MM.1S (cell line): ENCODE measurements around the gene ACTA1.

Experiments used
- DNase-seq: peaks from one replicate; pipeline ENCODE4 v3.0.0-alpha.2; 2015
- H2AFZ ChIP-seq: fragments of 300-600 bp; sonication (generic); 2 replicates; pipeline ENCODE4 v1.6.0; 2016; ENCODE audit warnings: antibody characterized with exemption, low read length
- H3F3A ChIP-seq: fragments of 300-600 bp; sonication (generic); 2 replicates; pipeline ENCODE4 v1.6.1; 2016; ENCODE audit warnings: mild to moderate bottlenecking, antibody characterized with exemption, low read length, moderate library complexity, mixed read lengths; ENCODE audit not compliant: insufficient read depth
- H3K27ac ChIP-seq: fragments of 300-600 bp; sonication (generic); 2 replicates; pipeline ENCODE4 v1.5.1; 2016; ENCODE audit warnings: mild to moderate bottlenecking, low read length
- H3K27me3 ChIP-seq: fragments of 300-600 bp; sonication (generic); replicated peaks from 2 replicates; pipeline ENCODE4 v1.6.0; 2016; ENCODE audit warnings: low read length; ENCODE audit not compliant: insufficient read depth
- H3K36me3 ChIP-seq: fragments of 300-600 bp; sonication (generic); replicated peaks from 2 replicates; pipeline ENCODE4 v1.6.1; 2016; ENCODE audit warnings: mild to moderate bottlenecking, low read length, mixed read lengths; ENCODE audit not compliant: insufficient read depth
- H3K4me1 ChIP-seq: fragments of 300-600 bp; sonication (generic); 2 replicates; pipeline ENCODE4 v1.6.1; 2016; ENCODE audit warnings: low read length, mixed read lengths
- H3K4me2 ChIP-seq: fragments of 300-600 bp; sonication (generic); 2 replicates; pipeline ENCODE4 v1.6.0; 2016; ENCODE audit warnings: low read depth, low read length
- H3K4me3 ChIP-seq: fragments of 300-600 bp; sonication (generic); 2 replicates; pipeline ENCODE4 v1.5.1; 2016; ENCODE audit warnings: low read length, mixed read lengths
- H3K79me2 ChIP-seq: fragments of 300-600 bp; sonication (generic); 2 replicates; pipeline ENCODE4 v1.6.1; 2016; ENCODE audit warnings: mixed run types, low read length, mixed read lengths
- H3K9ac ChIP-seq: fragments of 300-600 bp; sonication (generic); 2 replicates; pipeline ENCODE4 v1.6.1; 2016; ENCODE audit warnings: low read length, mixed read lengths
- H3K9me2 ChIP-seq: fragments of 300-600 bp; sonication (generic); replicated peaks from 2 replicates; pipeline ENCODE4 v1.6.1; 2016; ENCODE audit warnings: mild to moderate bottlenecking, low read length, mixed read lengths; ENCODE audit not compliant: insufficient read depth
- H3K9me3 ChIP-seq: fragments of 300-600 bp; sonication (generic); replicated peaks from 2 replicates; pipeline ENCODE4 v1.6.1; 2016; ENCODE audit warnings: mild to moderate bottlenecking, low read length, mixed read lengths; ENCODE audit not compliant: insufficient read depth
- H4K20me1 ChIP-seq: fragments of 300-600 bp; sonication (generic); 2 replicates; pipeline ENCODE4 v1.6.1; 2016; ENCODE audit warnings: mild to moderate bottlenecking, low read length, moderate library complexity, mixed read lengths; ENCODE audit not compliant: insufficient read depth
- EZH2 ChIP-seq: fragments of 300-600 bp; sonication (generic); optimal IDR thresholded peaks from 2 replicates; pipeline ENCODE3; 2017; ENCODE audit warnings: low read depth, mild to moderate bottlenecking, antibody characterized with exemption, low read length, mixed read lengths
- EZH2phosphoT487 ChIP-seq: fragments of 300-600 bp; sonication (generic); IDR thresholded peaks from 2 replicates; pipeline ENCODE4 v1.6.1; 2018; ENCODE audit warnings: antibody characterized with exemption, low read length
- TF ChIP-seq, protein P1 (sequence below): fragments of 300-600 bp; sonication (generic); IDR thresholded peaks from 2 replicates; pipeline ENCODE4 v1.5.1; 2016; ENCODE audit warnings: antibody characterized with exemption, low read length, mixed read lengths

ACTA1 gene

GRCh38 chr1:229434641-229435051, 752 bp upstream of the ACTA1 start:
- no peaks in the 10 kb centered on the region for H4K20me1 ChIP-seq
- no peaks in the 10 kb centered on the region for H3K79me2 ChIP-seq
- H3K27ac ChIP-seq: no peak overlapping the region
- H3K9me2 ChIP-seq: no peaks in the 10 kb centered on the region
- H3K9ac ChIP-seq: no peak overlapping the region
- TF ChIP-seq, protein P1, sequence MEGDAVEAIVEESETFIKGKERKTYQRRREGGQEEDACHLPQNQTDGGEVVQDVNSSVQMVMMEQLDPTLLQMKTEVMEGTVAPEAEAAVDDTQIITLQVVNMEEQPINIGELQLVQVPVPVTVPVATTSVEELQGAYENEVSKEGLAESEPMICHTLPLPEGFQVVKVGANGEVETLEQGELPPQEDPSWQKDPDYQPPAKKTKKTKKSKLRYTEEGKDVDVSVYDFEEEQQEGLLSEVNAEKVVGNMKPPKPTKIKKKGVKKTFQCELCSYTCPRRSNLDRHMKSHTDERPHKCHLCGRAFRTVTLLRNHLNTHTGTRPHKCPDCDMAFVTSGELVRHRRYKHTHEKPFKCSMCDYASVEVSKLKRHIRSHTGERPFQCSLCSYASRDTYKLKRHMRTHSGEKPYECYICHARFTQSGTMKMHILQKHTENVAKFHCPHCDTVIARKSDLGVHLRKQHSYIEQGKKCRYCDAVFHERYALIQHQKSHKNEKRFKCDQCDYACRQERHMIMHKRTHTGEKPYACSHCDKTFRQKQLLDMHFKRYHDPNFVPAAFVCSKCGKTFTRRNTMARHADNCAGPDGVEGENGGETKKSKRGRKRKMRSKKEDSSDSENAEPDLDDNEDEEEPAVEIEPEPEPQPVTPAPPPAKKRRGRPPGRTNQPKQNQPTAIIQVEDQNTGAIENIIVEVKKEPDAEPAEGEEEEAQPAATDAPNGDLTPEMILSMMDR: no peak
- TF ChIP-seq EZH2phosphoT487 (no peak), EZH2 (no peak)
- H3F3A ChIP-seq: no peaks in the 10 kb centered on the region
- 0 out of 2 replicates have a peak, but pooled peaks cover 4% of the 10 kb centered on the region for H3K4me1 ChIP-seq
- H3K27me3 ChIP-seq: 0 out of 2 replicates have a peak, but pooled peaks cover 12% of the 10 kb centered on the region
- no peaks in the 10 kb centered on the region for H3K36me3 ChIP-seq
- H3K4me3 ChIP-seq: no peak overlapping the region
- no peak for DNase-seq
- no peaks in the 10 kb centered on the region for H3K9me3 ChIP-seq
- no peak overlapping the region for H2AFZ ChIP-seq
- no peak overlapping the region for H3K4me2 ChIP-seq

GRCh38 chr1:229433364-229434004, 410 bp downstream of the ACTA1 start:
- Histone ChIP-seq H3F3A (peaks cover 5% of the 10 kb centered on the region), H3K4me3 (no peak overlapping the region), H3K4me1 (peaks cover 14% of the 10 kb centered on the region), H4K20me1 (no peaks in the 10 kb centered on the region), H3K36me3 (no peaks in the 10 kb centered on the region), H3K9ac (no peak overlapping the region), H3K27me3 (0 out of 2 replicates have a peak, but pooled peaks cover 12% of the 10 kb centered on the region), H3K79me2 (no peaks in the 10 kb centered on the region), H3K9me2 (no peaks in the 10 kb centered on the region), H3K9me3 (no peaks in the 10 kb centered on the region), H2AFZ (no peak overlapping the region), H3K4me2 (no peak overlapping the region), H3K27ac (no peak overlapping the region)
- no peak for DNase-seq
- TF ChIP-seq EZH2phosphoT487 (no peak), EZH2 (no peak)
- TF ChIP-seq, protein P1: no peak

DNA sequence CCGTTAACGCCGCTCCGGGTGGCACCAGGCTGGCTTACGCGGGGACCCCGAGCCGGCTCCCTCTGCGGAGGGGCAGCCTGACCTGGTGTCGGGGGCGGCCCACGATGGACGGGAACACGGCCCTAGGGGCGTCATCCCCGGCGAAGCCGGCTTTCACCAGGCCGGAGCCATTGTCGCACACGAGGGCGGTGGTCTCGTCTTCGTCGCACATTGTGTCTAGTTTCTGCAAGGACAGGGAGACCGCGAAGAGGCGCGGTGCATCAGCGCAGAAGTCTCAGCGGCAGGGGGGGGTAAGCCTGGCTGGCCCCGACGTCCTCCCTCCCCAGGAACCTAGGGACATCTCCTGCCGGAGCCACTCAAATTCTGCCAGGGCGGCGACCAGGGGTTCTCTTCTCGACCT, 989 bp downstream of the ACTA1 start:
- Histone ChIP-seq H3K27ac (no peak overlapping the region), H3K4me1 (peaks cover 17% of the 10 kb centered on the region), H3K9ac (no peak overlapping the region), H3K4me2 (no peak overlapping the region), H3K36me3 (no peaks in the 10 kb centered on the region), H3K79me2 (no peaks in the 10 kb centered on the region), H4K20me1 (no peaks in the 10 kb centered on the region), H3K27me3 (0 out of 2 replicates have a peak, but pooled peaks cover 12% of the 10 kb centered on the region), H3F3A (peaks cover 5% of the 10 kb centered on the region), H3K9me3 (no peaks in the 10 kb centered on the region), H3K4me3 (no peak overlapping the region), H2AFZ (no peak overlapping the region), H3K9me2 (no peaks in the 10 kb centered on the region)
- DNase-seq: no peak
- no peak for TF ChIP-seq EZH2phosphoT487
- TF ChIP-seq, protein P1: no peak
- TF ChIP-seq EZH2: no peak
